Mesendoderm (in vitro differentiated cells): ENCODE data around the gene ARHGAP22.

Experiments
- DNase-seq: peaks from one replicate; pipeline ENCODE4 v3.0.0; 2013
- H2AK5ac ChIP-seq: 2 replicates; pipeline ENCODE4 v1.6.1; 2013; ENCODE audit warnings: low read length, inconsistent platforms
- H2BK120ac ChIP-seq: 2 replicates; pipeline ENCODE4 v1.6.1; 2013; ENCODE audit warnings: low read depth, mild to moderate bottlenecking, low read length, moderate library complexity, mixed read lengths
- H2BK15ac ChIP-seq: replicated peaks from 2 replicates; pipeline ENCODE4 v1.6.1; 2013; ENCODE audit warnings: low read depth, mild to moderate bottlenecking, moderate library complexity
- H2BK5ac ChIP-seq: 2 replicates; pipeline ENCODE4 v1.6.1; 2013; ENCODE audit warnings: low read length, inconsistent platforms
- H3K18ac ChIP-seq: 2 replicates; pipeline ENCODE4 v1.6.1; 2013; ENCODE audit warnings: mild to moderate bottlenecking, low read length, mixed read lengths
- H3K23ac ChIP-seq: one replicate; pipeline ENCODE4 v1.6.1; 2013; ENCODE audit warnings: low read length
- H3K27ac ChIP-seq: 2 replicates; pipeline ENCODE4 v1.5.1; 2013; ENCODE audit warnings: low read depth, mild to moderate bottlenecking, inconsistent platforms, low read length, moderate library complexity
- H3K27me3 ChIP-seq: 2 replicates; pipeline ENCODE4 v1.6.1; 2013; ENCODE audit warnings: low read length, control low read depth, mild to moderate bottlenecking, inconsistent platforms; ENCODE audit not compliant: insufficient read depth, poor library complexity
- H3K36me3 ChIP-seq: 2 replicates; pipeline ENCODE4 v1.6.1; 2013; ENCODE audit warnings: low read length, inconsistent platforms; ENCODE audit not compliant: control insufficient read depth, insufficient read depth
- H3K4ac ChIP-seq: one replicate; pipeline ENCODE4 v1.6.1; 2013; ENCODE audit warnings: low read depth, mild to moderate bottlenecking, low read length, moderate library complexity
- H3K4me1 ChIP-seq: 2 replicates; pipeline ENCODE4 v1.6.1; 2013; ENCODE audit warnings: low read depth, low read length, inconsistent platforms; ENCODE audit not compliant: control insufficient read depth
- H3K4me2 ChIP-seq: 2 replicates; pipeline ENCODE4 v1.6.1; 2013; ENCODE audit warnings: low read length
- H3K4me3 ChIP-seq: 2 replicates; pipeline ENCODE4 v1.5.1; 2013; ENCODE audit warnings: mild to moderate bottlenecking, low read length
- H3K56ac ChIP-seq: one replicate; pipeline ENCODE4 v1.6.1; 2013; ENCODE audit warnings: low read length
- H3K79me1 ChIP-seq: 2 replicates; pipeline ENCODE4 v1.6.1; 2013; ENCODE audit warnings: low read length, inconsistent platforms
- H3K79me2 ChIP-seq: 2 replicates; pipeline ENCODE4 v1.6.1; 2013; ENCODE audit warnings: mild to moderate bottlenecking, low read length; ENCODE audit not compliant: control insufficient read depth, insufficient read depth
- H3K9ac ChIP-seq: 2 replicates; pipeline ENCODE4 v1.6.1; 2013; ENCODE audit warnings: low read length, inconsistent platforms
- H4K5ac ChIP-seq: one replicate; pipeline ENCODE4 v1.6.1; 2013; ENCODE audit warnings: low read length
- H4K8ac ChIP-seq: one replicate; pipeline ENCODE4 v1.6.1; 2013; ENCODE audit warnings: low read depth, mild to moderate bottlenecking, control low read depth, low read length, moderate library complexity
- WGBS: extraction: QIAGEN DNeasy Blood & Tissue Kit; methylation state at CpG from one replicate; pipeline ENCODE4 v1.1.7; 2013; ENCODE audit warnings: low lambda C conversion rate, missing lambda C conversion rate; ENCODE audit not compliant: insufficient coverage; ENCODE audit errors: extremely low coverage; 5-methylcytosine and 5-hydroxymethylcytosine counted together

ARHGAP22 gene

GRCh38 chr10:48594803-48595538, 9.9 kb downstream of the ARHGAP22 start:
- H4K5ac ChIP-seq: no peak overlapping the region
- H3K27ac ChIP-seq: no peak overlapping the region
- no peak overlapping the region for H3K18ac ChIP-seq
- H3K79me2 ChIP-seq: no peaks in the 10 kb centered on the region
- no peak overlapping the region for H2BK15ac ChIP-seq
- peak overlapping the region; percentile 15 for H3K56ac ChIP-seq
- DNase-seq: peak; percentile 60
- H3K27me3 ChIP-seq: no peaks in the 10 kb centered on the region
- no peak overlapping the region for H3K4me2 ChIP-seq
- H2BK5ac ChIP-seq: no peak overlapping the region
- no peak overlapping the region for H3K9ac ChIP-seq
- H3K4me1 ChIP-seq: peaks cover 5% of the 10 kb centered on the region
- H3K4ac ChIP-seq: no peak overlapping the region
- WGBS: no CpG with 5 or more reads among the region's 7 CpGs
- H3K23ac ChIP-seq: no peak overlapping the region
- H4K8ac ChIP-seq: no peak overlapping the region
- H3K79me1 ChIP-seq: no peaks in the 10 kb centered on the region
- no peak overlapping the region for H2AK5ac ChIP-seq
- no peak overlapping the region for H3K4me3 ChIP-seq
- H3K36me3 ChIP-seq: no peaks in the 10 kb centered on the region
- no peak overlapping the region for H2BK120ac ChIP-seq

DNA sequence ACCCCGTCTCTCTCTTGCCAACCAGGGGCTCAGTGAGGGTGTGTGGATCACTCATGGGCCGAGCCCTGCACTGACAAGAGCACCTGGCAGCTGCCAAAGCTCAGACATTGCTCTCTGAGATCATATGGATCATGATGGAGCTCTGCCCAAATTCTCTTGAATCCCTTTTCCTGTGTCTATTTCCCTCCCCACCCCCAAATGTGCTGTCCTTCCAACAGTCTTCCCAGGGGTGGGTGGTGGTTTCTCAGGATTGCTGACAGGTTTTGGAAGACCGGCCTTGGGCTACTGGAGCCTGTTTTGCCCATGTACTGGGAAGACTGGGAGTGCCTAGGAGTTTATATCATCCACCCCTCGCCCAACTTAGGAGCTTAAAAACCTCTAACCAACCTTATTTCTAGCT, 10.5 kb downstream of the ARHGAP22 start:
- Histone ChIP-seq H2BK120ac (no peak overlapping the region), H3K23ac (no peak overlapping the region), H3K79me2 (no peaks in the 10 kb centered on the region), H3K36me3 (no peaks in the 10 kb centered on the region), H3K79me1 (no peaks in the 10 kb centered on the region), H3K27ac (peak overlapping the region; percentile 1), H3K56ac (no peak overlapping the region), H4K8ac (no peak overlapping the region), H2BK5ac (no peak overlapping the region), H2BK15ac (no peak overlapping the region), H3K4ac (no peak overlapping the region), H4K5ac (no peak overlapping the region), H3K27me3 (no peaks in the 10 kb centered on the region), H3K4me3 (no peak overlapping the region), H2AK5ac (no peak overlapping the region), H3K4me2 (no peak overlapping the region), H3K18ac (no peak overlapping the region), H3K9ac (no peak overlapping the region), H3K4me1 (peaks cover 5% of the 10 kb centered on the region)
- DNase-seq: peak; percentile 11
- WGBS: no CpG with 5 or more reads among the region's 4 CpGs

GRCh38 chr10:48592346-48592745, 12.5 kb downstream of the ARHGAP22 start:
- no peak overlapping the region for H3K56ac ChIP-seq
- H2BK5ac ChIP-seq: no peak overlapping the region
- no peaks in the 10 kb centered on the region for H3K79me2 ChIP-seq
- no CpG with 5 or more reads among the region's 6 CpGs for WGBS
- no peak overlapping the region for H3K4me3 ChIP-seq
- no peak overlapping the region for H3K9ac ChIP-seq
- no peak overlapping the region for H2BK120ac ChIP-seq
- H3K27me3 ChIP-seq: no peaks in the 10 kb centered on the region
- no peak overlapping the region for H2BK15ac ChIP-seq
- H2AK5ac ChIP-seq: no peak overlapping the region
- no peak for DNase-seq
- H4K5ac ChIP-seq: no peak overlapping the region
- no peaks in the 10 kb centered on the region for H3K79me1 ChIP-seq
- no peak overlapping the region for H3K18ac ChIP-seq
- no peak overlapping the region for H3K23ac ChIP-seq
- peaks cover 5% of the 10 kb centered on the region for H3K4me1 ChIP-seq
- H3K4me2 ChIP-seq: no peak overlapping the region
- H3K4ac ChIP-seq: no peak overlapping the region
- H3K27ac ChIP-seq: no peak overlapping the region
- no peaks in the 10 kb centered on the region for H3K36me3 ChIP-seq
- no peak overlapping the region for H4K8ac ChIP-seq

GRCh38 chr10:48590945-48591344, 13.9 kb downstream of the ARHGAP22 start:
- Histone ChIP-seq H2BK5ac (no peak overlapping the region), H3K79me2 (no peaks in the 10 kb centered on the region), H3K9ac (no peak overlapping the region), H2AK5ac (no peak overlapping the region), H3K18ac (no peak overlapping the region), H2BK15ac (no peak overlapping the region), H3K27me3 (no peaks in the 10 kb centered on the region), H3K4ac (no peak overlapping the region), H2BK120ac (no peak overlapping the region), H4K8ac (no peak overlapping the region), H3K4me3 (no peak overlapping the region), H3K4me1 (peaks cover 9% of the 10 kb centered on the region), H3K36me3 (no peaks in the 10 kb centered on the region), H3K56ac (no peak overlapping the region), H3K4me2 (no peak overlapping the region), H3K79me1 (no peaks in the 10 kb centered on the region), H3K23ac (no peak overlapping the region), H3K27ac (no peak overlapping the region), H4K5ac (no peak overlapping the region)
- WGBS: no CpG with 5 or more reads among the region's 10 CpGs
- no peak for DNase-seq

DNA sequence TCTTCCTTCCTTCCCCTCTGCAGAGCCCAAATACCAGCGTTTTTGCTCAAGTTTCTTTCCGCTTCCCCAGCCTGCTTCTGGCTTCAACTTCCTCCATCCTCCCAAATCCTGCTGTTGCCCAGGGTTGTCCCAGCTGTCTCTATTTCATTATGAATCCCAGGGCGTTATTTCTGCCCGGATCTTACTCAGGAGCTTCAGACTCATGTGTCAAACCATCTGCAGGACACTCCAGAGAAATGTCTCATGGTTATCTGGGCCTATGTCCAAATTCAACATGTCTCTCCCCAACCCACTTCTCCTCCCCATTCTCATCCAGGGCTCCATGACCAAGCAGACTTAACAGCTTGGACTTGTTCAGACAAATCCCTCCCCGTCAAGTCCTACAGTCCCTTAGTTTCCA, 15.6 kb downstream of the ARHGAP22 start:
- no peak for DNase-seq
- Histone ChIP-seq H3K9ac (no peak overlapping the region), H2BK15ac (no peak overlapping the region), H2AK5ac (no peak overlapping the region), H3K79me1 (no peaks in the 10 kb centered on the region), H4K8ac (no peak overlapping the region), H3K4me3 (no peak overlapping the region), H3K27me3 (no peaks in the 10 kb centered on the region), H3K18ac (no peak overlapping the region), H3K4ac (no peak overlapping the region), H2BK120ac (no peak overlapping the region), H3K56ac (no peak overlapping the region), H3K79me2 (no peaks in the 10 kb centered on the region), H4K5ac (no peak overlapping the region), H3K4me1 (peaks cover 4% of the 10 kb centered on the region), H2BK5ac (no peak overlapping the region), H3K27ac (no peak overlapping the region), H3K4me2 (no peak overlapping the region), H3K23ac (no peak overlapping the region), H3K36me3 (no peaks in the 10 kb centered on the region)
- no CpG with 5 or more reads among the region's 5 CpGs for WGBS

GRCh38 chr10:48587819-48588218, 17.1 kb downstream of the ARHGAP22 start:
- whole genome bisulfite sequencing: no CpG with 5 or more reads among the region's 3 CpGs
- Histone ChIP-seq H3K36me3 (no peaks in the 10 kb centered on the region), H3K4me1 (peaks cover 4% of the 10 kb centered on the region), H2BK120ac (no peak overlapping the region), H4K8ac (no peak overlapping the region), H3K4ac (no peak overlapping the region), H3K23ac (no peak overlapping the region), H3K4me2 (no peak overlapping the region), H3K27me3 (no peaks in the 10 kb centered on the region), H3K79me1 (no peaks in the 10 kb centered on the region), H2BK15ac (no peak overlapping the region), H4K5ac (no peak overlapping the region), H3K9ac (no peak overlapping the region), H2AK5ac (no peak overlapping the region), H3K56ac (no peak overlapping the region), H3K4me3 (no peak overlapping the region), H3K27ac (no peak overlapping the region), H3K18ac (no peak overlapping the region), H3K79me2 (no peaks in the 10 kb centered on the region), H2BK5ac (no peak overlapping the region)
- DNase-seq: no peak
